ENCODE results near the gene CHMP3. TPM values are rescaled to one million over a fixed set of nuclear protein-coding genes. Genes with fewer than 3 reads are reported as not detected.

CHMP3 gene
- 83.5 and 126 TPM in 2 replicates for total RNA-seq (ENCODE audit: low replicate concordance)

DNA sequence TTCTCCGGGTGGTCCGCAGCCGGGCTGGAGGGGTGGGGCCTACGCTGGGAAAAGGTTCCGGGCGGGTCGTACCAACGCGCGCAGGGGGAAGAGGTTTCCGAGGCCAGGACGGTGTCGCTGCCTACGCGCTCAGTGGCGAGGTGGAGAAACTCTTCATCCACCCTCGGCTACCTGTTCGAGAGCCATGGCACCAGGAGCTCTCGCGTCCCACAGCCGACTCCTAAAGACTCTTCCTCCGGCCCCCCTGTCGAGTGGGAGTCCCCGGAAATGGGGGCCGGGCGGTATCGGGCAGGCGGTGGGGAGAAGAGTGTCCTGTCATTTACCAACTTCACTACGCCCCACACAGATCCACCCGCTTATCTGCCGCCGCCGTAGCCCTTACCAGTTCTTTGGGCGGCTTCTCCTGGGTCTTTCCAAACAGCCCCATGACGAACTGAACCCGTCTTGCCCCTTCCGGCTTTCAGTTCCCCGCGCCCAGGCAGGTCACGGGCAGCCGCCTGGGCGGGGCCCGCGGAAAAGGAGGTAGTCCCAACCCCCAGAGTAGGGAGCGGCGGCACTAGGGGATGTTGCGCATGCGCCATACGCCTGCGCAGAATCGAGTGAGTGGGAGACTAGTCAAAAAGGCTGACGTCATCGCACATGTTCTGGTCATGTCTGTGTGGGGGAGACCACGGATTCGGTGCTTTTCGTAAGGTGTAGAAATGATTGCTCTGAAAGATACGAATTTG is at the start of gene CHMP3:
Gene CHMP3, minus strand, starts transcription at position 522 of the 728 bp plus-strand sequence. Its CDS starts 95 bp downstream, at position 427.

Other genes with a start within 250 kb of the CHMP3 start
- gene REEP1, start 225.8 kb downstream of the CHMP3 start, total RNA-seq (ENCODE audit: low replicate concordance): under 0.01 TPM in 1 of 2 replicates, not detected in the other
- 23.2 and 24.2 TPM in 2 replicates for gene KDM3A, start 122.1 kb downstream of the CHMP3 start, total RNA-seq (ENCODE audit: low replicate concordance)
- gene RNF103, start 60.4 kb upstream of the CHMP3 start, total RNA-seq (ENCODE audit: low replicate concordance): 8.4 and 11.0 TPM in 2 replicates
- 14.7 and 17.4 TPM in 2 replicates for gene RMND5A, start 156.8 kb upstream of the CHMP3 start, total RNA-seq (ENCODE audit: low replicate concordance)
- not detected in 2 replicates for gene CD8A, start 227.5 kb upstream of the CHMP3 start, total RNA-seq (ENCODE audit: low replicate concordance)